CD8-positive, alpha-beta memory T cell (primary cell): ENCODE measurements around the gene DRC7. TPM values are rescaled to one million over a fixed set of nuclear protein-coding genes. Genes with fewer than 3 reads are reported as not detected.

Experiments used
- CTCF ChIA-PET: fragments of 350-600 bp; sonication (Branson Sonifier 250); formaldehyde crosslinking; loops from one replicate; lab custom pipeline; 2021; ENCODE audit warnings: antibody characterized with exemption; lab: Charles Lee
- POLR2A ChIA-PET: fragments of 350-600 bp; sonication (Branson Sonifier 250); formaldehyde crosslinking; loops from one replicate; lab custom pipeline; 2021; ENCODE audit warnings: antibody characterized with exemption; lab: Charles Lee
- DNase-seq, 5 donors: peaks; one replicate each; pipeline versions ENCODE4 v3.0.0 to v3.0.0-alpha.2; 2020 to 2022; ENCODE audit warnings: mixed read lengths in 1 of 5
- H3K27ac ChIP-seq: one replicate; pipeline ENCODE4 v1.7.0; 2013; ENCODE audit warnings: low read depth, mild to moderate bottlenecking, low read length, moderate library complexity
- H3K27me3 ChIP-seq: 2 replicates; pipeline ENCODE4 v1.7.0; 2013; ENCODE audit warnings: low read length, mild to moderate bottlenecking; ENCODE audit not compliant: insufficient read depth, poor library complexity, severe bottlenecking
- H3K36me3 ChIP-seq: 2 replicates; pipeline ENCODE4 v1.7.0; 2013; ENCODE audit warnings: mild to moderate bottlenecking, low read length, moderate library complexity; ENCODE audit not compliant: insufficient read depth
- H3K4me1 ChIP-seq: 2 replicates; pipeline ENCODE4 v1.7.0; 2013; ENCODE audit warnings: mild to moderate bottlenecking, low read length, moderate library complexity; ENCODE audit not compliant: insufficient read depth
- H3K4me3 ChIP-seq: 2 replicates; pipeline ENCODE4 v1.7.0; 2013; ENCODE audit warnings: mild to moderate bottlenecking, low read length
- H3K9me3 ChIP-seq: 2 replicates; pipeline ENCODE4 v1.7.0; 2013; ENCODE audit warnings: mild to moderate bottlenecking, low read length
- H3K27ac Mint-ChIP-seq, 8 donors: one replicate each; pipeline ENCODE4 v1.8.0; 2020 to 2021; ENCODE audit warnings: mixed read lengths in 8 of 8, mild to moderate bottlenecking in 6 of 8, inconsistent platforms in 3 of 8, moderate library complexity in 3 of 8
- H3K27me3 Mint-ChIP-seq, 2 donors: one replicate each; pipeline ENCODE4 v1.8.0; 2020 to 2021; ENCODE audit warnings: mixed read lengths in 2 of 2, mild to moderate bottlenecking in 1 of 2, moderate library complexity in 1 of 2
- H3K36me3 Mint-ChIP-seq, 3 donors: one replicate each; pipeline ENCODE4 v1.8.0; 2020 to 2021; ENCODE audit warnings: mixed read lengths in 3 of 3, inconsistent platforms in 1 of 3, mild to moderate bottlenecking in 1 of 3
- H3K4me1 Mint-ChIP-seq, 3 donors: one replicate each; pipeline ENCODE4 v1.8.0; 2020 to 2021; ENCODE audit warnings: mixed read lengths in 3 of 3, inconsistent platforms in 1 of 3, mild to moderate bottlenecking in 1 of 3
- H3K4me3 Mint-ChIP-seq, 7 donors: one replicate each; pipeline ENCODE4 v1.8.0; 2020 to 2021; ENCODE audit warnings: mixed read lengths in 7 of 7, mild to moderate bottlenecking in 6 of 7, moderate library complexity in 4 of 7, inconsistent platforms in 2 of 7
- H3K9me3 Mint-ChIP-seq, 5 donors: one replicate each; pipeline ENCODE4 v1.8.0; 2020 to 2022; ENCODE audit warnings: mixed read lengths in 5 of 5, mild to moderate bottlenecking in 3 of 5, moderate library complexity in 2 of 5, inconsistent platforms in 1 of 5
- polyA plus RNA-seq: library from polyadenylated mRNA; unstranded; fragments of 300-500 nt; fragmentation: Illumina TruSeq; gene quantifications from one replicate; pipeline ENCODE4 v1.2.3, GENCODE V29; 2021
- total RNA-seq, 2 experiments: library from RNA; stranded (reverse); gene quantifications; one replicate each; pipeline ENCODE4 v1.2.3, GENCODE V29; 2021

DRC7 gene
- total and polyA plus RNA-seq, 3 experiments from 2014 or later = not detected

- Histone ChIP-seq H3K27ac (peak overlapping the region; percentile 87), H3K27me3 (no peaks in the 10 kb centered on the region), H3K4me1 (peaks cover 25% of the 10 kb centered on the region), H3K4me3 (peak overlapping the region; percentile 90), H3K36me3 (no peaks in the 10 kb centered on the region), H3K9me3 (no peaks in the 10 kb centered on the region)
- Mint-ChIP-seq H3K9me3 (peaks cover 0 to 6% (median 0%) of the 10 kb centered on the region in 5 donors), H3K27ac (peak overlapping the region; percentile 79 to 98 (median 96)), H3K4me3 (peak overlapping the region; percentile 91 to 100 (median 96)), H3K36me3 (peaks cover 0 to 17% (median 4%) of the 10 kb centered on the region in 3 donors), H3K4me1 (peaks cover 30 to 44% (median 38%) of the 10 kb centered on the region in 3 donors), H3K27me3 (peaks cover 0 to 5% of the 10 kb centered on the region in 2 donors)
- no peak for DNase-seq
- ChIA-PET POLR2A (interaction anchor here (2.2 kb wide), 1 partner anchor 287 kb away, joined by 8 read pairs; the partner anchor contains the start of genes CIAPIN1 and COQ9), CTCF (interaction anchor here (2.5 to 3.2 kb wide), 2 partner anchors 86 to 158 kb away, joined by 17 to 29 read pairs; no protein-coding TSS in a partner anchor)
These were observed 39.8 kb downstream of the DRC7 start for GRCh38 chr16:57734308-57734924.

GRCh38 chr16:57734925-57735754 lies 40.5 kb downstream of the DRC7 start:
- H3K36me3 Mint-ChIP-seq = peaks cover 0 to 17% (median 4%) of the 10 kb centered on the region in 3 donors
- Histone ChIP-seq H3K36me3 (no peaks in the 10 kb centered on the region), H3K4me3 (peak overlapping the region; percentile 90), H3K9me3 (no peaks in the 10 kb centered on the region), H3K27me3 (no peaks in the 10 kb centered on the region), H3K27ac (peak overlapping the region; percentile 87), H3K4me1 (peaks cover 25% of the 10 kb centered on the region)
- ChIA-PET CTCF (interaction anchor here (0.9 to 3.2 kb wide), 8 partner anchors 22 to 265 kb away, joined by 3 to 29 read pairs (median 4); partner anchors contain the start of genes ADGRG5 and ZNF319), POLR2A (interaction anchor here (0.5 to 2.2 kb wide), 6 partner anchors 75 to 394 kb away, joined by 3 to 8 read pairs (median 4); partner anchors contain the start of genes CFAP20, CIAPIN1, COQ9 and POLR2C)
- DNase-seq = peak; percentile 96 to 99 (median 99)
- peaks cover 0 to 5% of the 10 kb centered on the region in 2 donors for H3K27me3 Mint-ChIP-seq
- peak overlapping the region; percentile 91 to 100 (median 96) for H3K4me3 Mint-ChIP-seq
- H3K4me1 Mint-ChIP-seq = peaks cover 30 to 44% (median 38%) of the 10 kb centered on the region in 3 donors
- peak overlapping the region; percentile 79 to 100 (median 96) for H3K27ac Mint-ChIP-seq
- H3K9me3 Mint-ChIP-seq = peaks cover 0 to 6% (median 0%) of the 10 kb centered on the region in 5 donors

- Mint-ChIP-seq H3K36me3 (peaks cover 0 to 17% (median 4%) of the 10 kb centered on the region in 3 donors), H3K9me3 (peaks cover 0 to 6% (median 0%) of the 10 kb centered on the region in 5 donors), H3K27me3 (peaks cover 0 to 5% of the 10 kb centered on the region in 2 donors), H3K4me1 (peaks cover 30 to 44% (median 38%) of the 10 kb centered on the region in 3 donors), H3K4me3 (peak within 1 kb of the TSS; percentile 91 to 100 (median 96)), H3K27ac (peak within 1 kb of the TSS; percentile 79 to 100 (median 96))
- Histone ChIP-seq H3K27ac (peak within 1 kb of the TSS; percentile 87), H3K9me3 (no peaks in the 10 kb centered on the region), H3K27me3 (no peaks in the 10 kb centered on the region), H3K4me3 (peak within 1 kb of the TSS; percentile 90), H3K36me3 (no peaks in the 10 kb centered on the region), H3K4me1 (peaks cover 25% of the 10 kb centered on the region)
- ChIA-PET POLR2A (interaction anchor here (0.5 to 2.2 kb wide), 6 partner anchors 74 to 393 kb away, joined by 3 to 8 read pairs (median 4); partner anchors contain the start of genes CFAP20, CIAPIN1, COQ9 and POLR2C), CTCF (interaction anchor here (0.9 to 3.2 kb wide), 10 partner anchors 21 to 265 kb away, joined by 3 to 29 read pairs (median 3); partner anchors contain the start of genes ADGRG5, USB1 and ZNF319)
- no peak for DNase-seq
These were observed 41.3 kb downstream of the DRC7 start, which contains the start of gene KATNB1 for GRCh38 chr16:57735755-57736418. KATNB1 (plus strand) TSS chr16:57735770; CDS start chr16:57737244, 1,474 bp downstream.

GRCh38 chr16:57736419-57737351 lies 42.1 kb downstream of the DRC7 start:
- peak overlapping the region; percentile 91 to 100 (median 96) for H3K4me3 Mint-ChIP-seq
- H3K36me3 Mint-ChIP-seq = peaks cover 0 to 20% (median 4%) of the 10 kb centered on the region in 3 donors
- CTCF ChIA-PET = interaction anchor here (0.7 to 3.2 kb wide), 9 partner anchors 20 to 320 kb away, joined by 3 to 29 read pairs (median 3); partner anchors contain the start of genes USB1 and ZNF319
- no peaks in the 10 kb centered on the region for H3K27me3 ChIP-seq
- H3K36me3 ChIP-seq = no peaks in the 10 kb centered on the region
- peaks cover 25% of the 10 kb centered on the region for H3K4me1 ChIP-seq
- H3K4me3 ChIP-seq = peak overlapping the region; percentile 86
- no peaks in the 10 kb centered on the region for H3K9me3 ChIP-seq
- peak overlapping the region; percentile 79 to 98 (median 96) for H3K27ac Mint-ChIP-seq
- peaks cover 0 to 6% (median 0%) of the 10 kb centered on the region in 5 donors for H3K9me3 Mint-ChIP-seq
- H3K27ac ChIP-seq = peak overlapping the region; percentile 73
- H3K4me1 Mint-ChIP-seq = peaks cover 30 to 44% (median 38%) of the 10 kb centered on the region in 3 donors
- POLR2A ChIA-PET = interaction anchor here (1.3 to 2.2 kb wide), 4 partner anchors 74 to 393 kb away, joined by 4 to 8 read pairs (median 6); partner anchors contain the start of genes CFAP20, CIAPIN1, COQ9 and POLR2C
- H3K27me3 Mint-ChIP-seq = peaks cover 0 to 5% of the 10 kb centered on the region in 2 donors
- DNase-seq = peak; percentile 33 to 71 (median 44)

- Mint-ChIP-seq H3K4me3 (no peak overlapping the region), H3K27ac (no peak overlapping the region), H3K36me3 (peaks cover 0 to 36% (median 4%) of the 10 kb centered on the region in 3 donors), H3K27me3 (peaks cover 0 to 5% of the 10 kb centered on the region in 2 donors), H3K4me1 (peaks cover 23 to 36% (median 31%) of the 10 kb centered on the region in 3 donors), H3K9me3 (no peaks in the 10 kb centered on the region)
- Histone ChIP-seq H3K4me1 (peaks cover 25% of the 10 kb centered on the region), H3K9me3 (no peaks in the 10 kb centered on the region), H3K27me3 (no peaks in the 10 kb centered on the region), H3K4me3 (no peak overlapping the region), H3K27ac (no peak overlapping the region), H3K36me3 (no peaks in the 10 kb centered on the region)
- ChIA-PET CTCF (interaction anchor here (0.5 to 1.3 kb wide), 4 partner anchors 9 to 162 kb away, joined by 3 read pairs; no protein-coding TSS in a partner anchor), POLR2A (no interaction called here)
- no peak for DNase-seq
These were observed 44.2 kb downstream of the DRC7 start for GRCh38 chr16:57738844-57739243.

GRCh38 chr16:57739756-57740422 lies 45.3 kb downstream of the DRC7 start:
- ChIA-PET CTCF (interaction anchor here (1.1 kb wide), 2 partner anchors 8 to 164 kb away, joined by 3 read pairs; no protein-coding TSS in a partner anchor), POLR2A (no interaction called here)
- H3K9me3 Mint-ChIP-seq = no peaks in the 10 kb centered on the region
- Histone ChIP-seq H3K27me3 (no peaks in the 10 kb centered on the region), H3K36me3 (no peaks in the 10 kb centered on the region), H3K4me1 (peaks cover 20% of the 10 kb centered on the region), H3K4me3 (no peak overlapping the region), H3K9me3 (no peaks in the 10 kb centered on the region), H3K27ac (no peak overlapping the region)
- no peak for DNase-seq
- peaks cover 0 to 41% (median 4%) of the 10 kb centered on the region in 3 donors for H3K36me3 Mint-ChIP-seq
- no peak overlapping the region for H3K27ac Mint-ChIP-seq
- H3K4me1 Mint-ChIP-seq = peaks cover 21 to 30% (median 24%) of the 10 kb centered on the region in 3 donors
- peaks cover 0 to 5% of the 10 kb centered on the region in 2 donors for H3K27me3 Mint-ChIP-seq
- no peak overlapping the region for H3K4me3 Mint-ChIP-seq
